Bone marrow (tissue), 2 donors: ENCODE results near the gene PRM2.

Source experiments
- DNase-seq, 2 donors: peaks; one replicate each; lab custom pipeline; 2025; lab: John Stamatoyannopoulos, UW

PRM2 gene

GRCh38 chr16:11225677-11226549 is 50.4 kb downstream of the PRM2 start:
- DNase-seq = no peak
